ENCODE measurements around the gene SYT1.

Gene SYT1

DNA sequence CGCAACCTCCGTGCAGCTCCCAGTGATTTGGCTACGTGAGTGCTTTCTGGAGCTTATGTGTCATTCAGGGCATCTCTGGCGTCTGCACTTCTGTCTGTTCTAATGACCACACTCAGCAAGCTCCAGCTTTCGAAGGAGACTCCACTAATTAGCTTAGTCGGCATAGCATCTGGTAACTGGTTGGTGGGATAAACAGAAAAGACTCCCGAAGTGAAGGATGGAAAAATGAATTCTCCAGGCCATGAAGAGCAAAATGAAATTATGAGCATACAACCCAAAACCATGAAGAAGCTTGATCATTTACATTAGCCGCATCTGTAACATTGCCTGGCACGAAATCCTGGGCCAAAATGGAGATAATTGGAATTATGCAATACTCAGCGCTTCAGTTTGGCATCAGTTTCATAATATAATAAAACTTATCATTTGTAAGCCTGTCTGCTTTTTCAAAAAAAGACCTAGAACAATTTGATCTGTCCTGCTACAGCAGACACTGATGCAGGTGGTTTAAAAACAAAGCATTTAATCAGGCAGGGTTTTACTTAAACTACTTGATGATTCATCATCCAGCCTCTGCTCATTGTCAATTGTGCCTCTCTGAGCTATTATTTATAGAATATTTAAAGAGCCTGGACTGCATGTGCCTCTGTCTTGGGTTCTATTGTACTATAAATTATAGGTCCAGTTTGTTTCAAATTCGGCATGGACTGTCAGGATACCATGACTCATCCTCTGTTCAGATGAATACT lies 87.4 kb downstream of the SYT1 start:
- TF ChIP-seq, protein P1, sequence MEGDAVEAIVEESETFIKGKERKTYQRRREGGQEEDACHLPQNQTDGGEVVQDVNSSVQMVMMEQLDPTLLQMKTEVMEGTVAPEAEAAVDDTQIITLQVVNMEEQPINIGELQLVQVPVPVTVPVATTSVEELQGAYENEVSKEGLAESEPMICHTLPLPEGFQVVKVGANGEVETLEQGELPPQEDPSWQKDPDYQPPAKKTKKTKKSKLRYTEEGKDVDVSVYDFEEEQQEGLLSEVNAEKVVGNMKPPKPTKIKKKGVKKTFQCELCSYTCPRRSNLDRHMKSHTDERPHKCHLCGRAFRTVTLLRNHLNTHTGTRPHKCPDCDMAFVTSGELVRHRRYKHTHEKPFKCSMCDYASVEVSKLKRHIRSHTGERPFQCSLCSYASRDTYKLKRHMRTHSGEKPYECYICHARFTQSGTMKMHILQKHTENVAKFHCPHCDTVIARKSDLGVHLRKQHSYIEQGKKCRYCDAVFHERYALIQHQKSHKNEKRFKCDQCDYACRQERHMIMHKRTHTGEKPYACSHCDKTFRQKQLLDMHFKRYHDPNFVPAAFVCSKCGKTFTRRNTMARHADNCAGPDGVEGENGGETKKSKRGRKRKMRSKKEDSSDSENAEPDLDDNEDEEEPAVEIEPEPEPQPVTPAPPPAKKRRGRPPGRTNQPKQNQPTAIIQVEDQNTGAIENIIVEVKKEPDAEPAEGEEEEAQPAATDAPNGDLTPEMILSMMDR (IDR thresholded peaks at IDR 0.05; ENCODE audit: low read depth, low read length), result no peak
- H3K4me3 ChIP-seq (ENCODE audit: low read depth, low read length), result no peak overlapping the region

DNA sequence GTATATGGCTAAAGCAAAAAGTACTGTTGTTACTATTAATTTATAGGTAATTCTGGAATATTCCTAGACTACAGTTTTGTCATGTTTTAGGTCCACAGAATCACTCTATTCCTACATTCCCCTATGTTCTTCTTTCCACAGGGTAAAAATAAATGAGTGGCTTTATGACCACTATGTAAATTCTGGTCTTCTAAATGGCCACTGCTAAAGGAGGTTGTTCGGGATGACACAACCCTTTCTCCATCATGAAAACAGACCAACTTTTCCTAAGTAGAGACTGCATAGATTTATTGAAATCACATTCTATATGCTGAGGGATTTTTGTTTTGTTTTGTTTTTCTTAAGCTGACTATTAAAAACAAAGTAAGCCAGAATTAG lies 88.0 kb downstream of the SYT1 start:
- TF ChIP-seq, protein P1 (IDR thresholded peaks at IDR 0.05; ENCODE audit: low read depth, low read length), result no peak
- no peak overlapping the region for H3K4me3 ChIP-seq (ENCODE audit: low read depth, low read length)

DNA sequence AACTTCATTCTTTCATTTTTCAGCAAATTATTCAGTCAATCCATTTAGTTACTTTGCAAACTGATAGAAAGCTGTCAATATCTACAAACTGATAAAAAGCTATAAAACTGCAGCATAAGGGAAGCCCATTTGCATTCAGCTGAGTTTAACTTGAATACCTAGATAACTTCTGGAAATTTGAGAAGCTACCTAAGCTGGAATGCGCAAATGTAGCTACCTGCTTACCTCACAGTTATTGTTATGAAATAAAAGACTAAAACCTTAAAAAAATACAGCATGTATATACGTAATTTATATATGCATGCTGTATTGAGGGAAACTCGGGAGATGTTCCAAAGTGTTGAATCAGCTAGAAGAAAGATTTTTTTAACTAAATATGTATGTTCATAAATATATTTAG lies 94.4 kb downstream of the SYT1 start:
- TF ChIP-seq, protein P1 (IDR thresholded peaks at IDR 0.05; ENCODE audit: low read depth, low read length), result no peak
- H3K4me3 ChIP-seq (ENCODE audit: low read depth, low read length), result no peak overlapping the region

DNA sequence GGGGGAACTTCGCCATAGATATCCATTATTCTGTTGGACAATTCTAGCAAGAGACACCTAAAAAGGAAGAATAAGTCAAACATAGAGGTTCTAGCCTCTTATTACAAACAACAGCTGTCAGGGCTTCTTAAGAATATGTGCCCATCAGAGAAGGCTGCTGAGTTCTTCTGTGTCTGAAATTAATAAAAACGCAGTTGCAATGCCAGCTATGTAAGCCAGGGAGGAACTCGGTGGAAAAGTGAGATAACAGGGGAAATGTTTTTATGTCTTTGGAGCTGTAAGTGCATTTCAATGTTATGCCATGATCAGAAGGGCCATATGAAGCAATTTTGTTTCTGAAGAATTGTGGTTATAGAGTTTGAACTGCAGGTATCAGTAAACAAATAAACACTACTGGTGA lies 95.0 kb downstream of the SYT1 start:
- TF ChIP-seq, protein P1 (IDR thresholded peaks at IDR 0.05; ENCODE audit: low read depth, low read length), result no peak
- H3K4me3 ChIP-seq (ENCODE audit: low read depth, low read length), result no peak overlapping the region

DNA sequence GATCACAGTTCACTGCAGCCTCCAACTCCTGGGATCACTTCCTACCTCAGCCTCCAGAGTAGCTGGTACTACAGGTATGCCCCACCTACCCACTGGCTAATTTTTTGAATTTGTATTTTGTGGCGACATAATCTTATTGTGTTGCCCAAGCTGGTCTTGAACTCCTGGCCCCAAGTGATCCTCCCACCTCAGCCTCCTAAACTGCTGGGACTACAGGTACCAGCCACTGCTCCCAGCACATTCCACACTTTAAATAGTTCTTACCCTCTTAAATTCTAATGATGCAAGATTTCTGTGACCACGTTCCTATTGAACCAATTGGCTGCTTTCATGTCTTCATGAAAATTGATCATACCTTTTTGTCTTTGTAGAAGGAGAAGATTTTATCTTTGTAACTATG lies 96.6 kb downstream of the SYT1 start:
- TF ChIP-seq, protein P1 (IDR thresholded peaks at IDR 0.05; ENCODE audit: low read depth, low read length), result no peak
- no peak overlapping the region for H3K4me3 ChIP-seq (ENCODE audit: low read depth, low read length)

DNA sequence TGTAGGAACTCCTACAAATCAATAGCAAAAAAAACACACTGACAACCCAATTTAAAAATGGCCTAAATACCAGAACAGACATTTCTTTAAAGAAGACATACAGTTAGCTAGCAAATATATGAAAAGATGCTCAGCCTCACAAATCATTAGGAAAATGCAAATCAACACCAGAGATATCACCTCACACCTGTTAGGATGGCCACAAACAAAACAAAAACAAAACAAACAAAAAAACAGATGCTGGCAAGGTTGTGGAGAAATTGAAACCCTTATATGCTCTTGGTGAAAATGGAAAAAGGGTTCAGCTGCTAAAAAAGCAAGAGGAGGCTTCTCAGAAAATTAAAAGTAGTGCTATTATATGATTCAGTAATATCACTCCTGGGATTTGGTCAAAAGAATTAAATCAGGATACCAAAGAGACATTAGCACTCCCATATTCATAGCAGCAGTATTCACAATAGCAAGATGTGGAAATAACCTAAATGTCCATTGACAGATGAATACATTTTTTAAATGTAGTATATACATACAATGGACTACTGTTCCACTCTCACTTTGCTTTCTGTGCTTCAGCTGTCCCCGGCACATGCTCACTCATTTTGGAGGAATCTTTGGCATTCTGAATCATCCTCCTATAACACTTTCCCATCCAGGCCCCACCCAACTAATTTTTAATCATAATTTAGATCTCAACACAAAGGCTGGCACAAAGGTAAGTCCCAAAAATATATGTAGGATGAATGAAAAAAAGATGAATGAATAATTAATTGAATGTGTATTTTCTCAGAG lies 99.1 kb downstream of the SYT1 start:
- H3K4me3 ChIP-seq (ENCODE audit: low read depth, low read length), result no peak overlapping the region
- TF ChIP-seq, protein P1 (IDR thresholded peaks at IDR 0.05; ENCODE audit: low read depth, low read length), result no peak

DNA sequence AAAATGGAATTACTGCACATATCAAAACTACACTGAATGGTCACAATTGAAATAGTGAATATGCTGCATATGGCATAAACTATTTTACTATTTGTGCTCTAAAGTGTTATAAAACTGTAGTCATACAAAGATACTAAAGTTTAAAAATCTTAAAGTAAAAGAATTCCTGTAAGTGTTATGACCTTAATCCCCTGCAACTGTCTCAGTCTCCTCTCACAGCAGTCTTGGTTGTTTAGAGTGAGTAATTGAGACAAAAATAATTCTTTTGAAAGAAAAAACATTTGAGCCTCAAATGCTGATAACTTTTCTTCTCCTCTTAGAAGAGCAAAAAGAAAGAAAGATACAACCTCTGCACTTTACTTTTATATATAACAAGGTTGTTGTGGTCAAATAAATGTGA lies 99.9 kb downstream of the SYT1 start:
- H3K4me3 ChIP-seq (ENCODE audit: low read depth, low read length), result no peak overlapping the region
- TF ChIP-seq, protein P1 (IDR thresholded peaks at IDR 0.05; ENCODE audit: low read depth, low read length), result no peak

Data from WI38 (cell line).